K562 (cell line): ENCODE measurements around the gene FEM1B. TPM values are rescaled to one million over a fixed set of nuclear protein-coding genes. Genes with fewer than 3 reads are reported as not detected.

Experiments used
- CBFB ChIP-seq: sonication (generic); formaldehyde crosslinking; IDR thresholded peaks from 2 replicates; pipeline ENCODE4 v1.4.0; 2020; ENCODE audit warnings: mild to moderate bottlenecking, missing genetic modification reagents
- E2F8 ChIP-seq: fragments of 450-650 bp; IDR thresholded peaks from 2 replicates; pipeline ENCODE4 v1.7.1; 2018; ENCODE audit warnings: mild to moderate bottlenecking, low read depth; ENCODE audit not compliant: partially characterized antibody
- E4F1 ChIP-seq: fragments of 250-450 bp; sonication (Bioruptor Pico); IDR thresholded peaks from 2 replicates; pipeline ENCODE4 v1.5.0; 2021; ENCODE audit warnings: mild to moderate bottlenecking, borderline replicate concordance
- FOXJ3 ChIP-seq: sonication (generic); formaldehyde crosslinking; IDR thresholded peaks from 2 replicates; pipeline ENCODE4 v1.4.0; 2020; ENCODE audit warnings: mild to moderate bottlenecking, missing genetic modification reagents
- JUND ChIP-seq, 2 experiments: IDR thresholded peaks; 2 replicates in 1 of 2; 3 replicates in 1 of 2; pipeline ENCODE4 v1.6.1; 2011; ENCODE audit warnings: borderline replicate concordance in 2 of 2, low read depth in 2 of 2, low read length in 2 of 2, improper control_type of control experiment in 1 of 2, missing biosample characterization in 1 of 2, missing genetic modification characterization in 1 of 2, missing genetic modification reagents in 1 of 2
- SNRNP70 ChIP-seq: fragments of 200-400 bp; formaldehyde crosslinking; optimal IDR thresholded peaks from 2 replicates; pipeline ENCODE3; 2017; ENCODE audit warnings: low read depth, low read length
- TCF3 ChIP-seq: sonication (generic); formaldehyde crosslinking; IDR thresholded peaks from 2 replicates; pipeline ENCODE4 v1.4.0; 2020; ENCODE audit warnings: mild to moderate bottlenecking, missing genetic modification reagents
- WHSC1 ChIP-seq: IDR thresholded peaks from one replicate; pipeline ENCODE4 v1.6.1; 2012; ENCODE audit warnings: low read length, control low read depth, inconsistent platforms
- ZNF431 ChIP-seq: sonication (generic); formaldehyde crosslinking; IDR thresholded peaks from 2 replicates; pipeline ENCODE4 v1.8.0; 2022; ENCODE audit warnings: mild to moderate bottlenecking, missing genetic modification reagents
- ZNF79 ChIP-seq: fragments of 250-450 bp; sonication (Bioruptor Pico); IDR thresholded peaks from 2 replicates; pipeline ENCODE4 v1.4.0; 2020; ENCODE audit warnings: low read depth, mild to moderate bottlenecking, moderate library complexity
- polyA plus RNA-seq, 8 experiments: library from polyadenylated mRNA; depleted of rRNA in 4 of 8; stranded (reverse) in 5 of 8; unstranded in 3 of 8; fragments of >200 nt; fragmentation: Nextera tagmentation in 2 of 8; fragmentation: Illumina TruSeq in 1 of 8; extraction: Ambion mirVana in 2 of 8; extraction: Trizol in 1 of 8; gene quantifications; 2 replicates each; pipeline versions ENCODE4 v1.2.1 to v1.2.3, GENCODE V29; 2011 to 2014; ENCODE audit warnings: inconsistent platforms in 1 of 8, missing spikeins in 1 of 8
- total RNA-seq, 7 experiments: library from RNA; depleted of rRNA in 6 of 7; stranded (reverse); fragments of >200 nt in 6 of 7; fragmentation: Illumina TruSeq in 2 of 7; extraction: Trizol in 2 of 7; gene quantifications; 2 replicates each; pipeline versions ENCODE4 v1.2.1 to v1.2.3, GENCODE V29; 2011 to 2021; ENCODE audit warnings: low replicate concordance in 1 of 7

FEM1B gene
- total and polyA plus RNA-seq, 9 of the 15 experiments (the other 6 are each of a cell fraction or from before 2014, with no cell fraction given) = 5.9 to 61.6 (median 20.1) TPM

DNA sequence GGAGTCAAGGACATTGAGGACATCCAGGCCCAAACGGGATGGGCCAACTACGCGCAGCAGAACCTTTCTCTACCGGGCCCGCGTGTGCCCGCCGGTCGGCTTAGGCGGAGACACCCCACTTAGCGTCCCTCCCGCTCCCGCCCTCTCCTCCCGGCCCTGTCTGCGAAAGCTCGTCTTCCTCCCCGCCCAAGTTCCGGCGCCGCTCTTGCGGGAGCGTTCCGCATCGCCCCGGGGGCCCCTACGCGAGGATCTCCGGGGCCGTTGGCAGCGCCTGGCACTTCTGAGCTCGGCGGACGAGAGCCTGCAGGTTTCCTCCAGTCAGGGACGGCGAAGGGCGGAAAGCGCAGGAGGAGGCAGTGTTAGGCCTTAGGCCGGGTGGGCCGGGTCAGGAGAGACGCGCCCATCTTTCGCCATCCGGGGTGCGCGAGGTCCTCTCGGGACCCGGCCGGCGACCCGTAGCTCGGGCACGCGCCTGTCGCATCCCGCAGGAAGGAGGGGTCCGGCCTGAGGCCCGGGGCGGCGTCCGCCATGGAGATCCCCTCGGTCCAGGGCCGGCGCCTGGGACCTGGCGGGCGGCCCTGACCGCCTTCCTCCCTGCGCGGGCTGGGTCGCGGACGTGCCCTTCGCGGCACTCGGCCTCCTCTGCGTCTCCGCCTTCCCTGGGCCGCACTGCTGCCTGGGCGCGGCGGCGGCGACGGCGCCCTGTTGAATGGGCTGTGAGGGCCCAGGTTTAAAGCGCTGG is at the start of gene FEM1B (continued):
- TF ChIP-seq E2F8 = peak; percentile 84
- TF ChIP-seq ZNF431 (CRISPR knock-in tag) = no peak
- no peak for TF ChIP-seq E4F1 (CRISPR knock-in tag)
- no peak for TF ChIP-seq WHSC1
- TF ChIP-seq JUND (IDR thresholded peaks at IDR 0.05; ENCODE audit: borderline replicate concordance, low read depth, low read length) = 0 out of 2 replicates have a peak, but pooled peaks have one; percentile 31
- TF ChIP-seq JUND (tag; IDR thresholded peaks at IDR 0.05; ENCODE audit: borderline replicate concordance, low read depth, low read length) = no peak
- no peak for TF ChIP-seq ZNF79 (CRISPR knock-in tag)
- TF ChIP-seq SNRNP70 = no peak
- peak; percentile 43 for TF ChIP-seq TCF3 (CRISPR knock-in tag)
- TF ChIP-seq CBFB (CRISPR knock-in tag) = peak; percentile 47; the same call in 1 of the 2 replicates
- no peak for TF ChIP-seq FOXJ3 (CRISPR knock-in tag)
